Fibroblast of pulmonary artery (primary cell): ENCODE results near the gene SPAG4.

Experiments
- DNase-seq: peaks from one replicate; pipeline ENCODE4 v3.0.0-alpha.2; 2010; ENCODE audit warnings: low read depth
- H3K4me3 ChIP-seq: replicated peaks from 2 replicates; pipeline ENCODE4 v1.5.1; 2011; ENCODE audit warnings: low read depth, mild to moderate bottlenecking, control low read depth, low read length, moderate library complexity
- CTCF ChIP-seq: IDR thresholded peaks from 2 replicates; pipeline ENCODE4 v1.5.1; 2011; ENCODE audit warnings: mild to moderate bottlenecking, control low read depth, low read length, inconsistent platforms; ENCODE audit errors: missing control alignments

The SPAG4 gene

GRCh38 chr20:35598899-35599775 lies 16.5 kb upstream of the SPAG4 start:
- no peak for TF ChIP-seq CTCF
- no peak overlapping the region for H3K4me3 ChIP-seq
- DNase-seq, result no peak

- H3K4me3 ChIP-seq, result no peak overlapping the region
- DNase-seq, result no peak
- no peak for TF ChIP-seq CTCF
These were observed 15.9 kb upstream of the SPAG4 start for GRCh38 chr20:35599776-35600120.

GRCh38 chr20:35600176-35600992 lies 15.2 kb upstream of the SPAG4 start:
- DNase-seq, result no peak
- TF ChIP-seq CTCF, result no peak

GRCh38 chr20:35600993-35601973 lies 14.3 kb upstream of the SPAG4 start:
- H3K4me3 ChIP-seq, result peak overlapping the region; percentile 48
- peak; percentile 76 for DNase-seq
- TF ChIP-seq CTCF, result peak; percentile 34

More at GRCh38 chr20:35600176-35600992, 15.2 kb upstream of the SPAG4 start:
- peak overlapping the region; percentile 48 for H3K4me3 ChIP-seq

GRCh38 chr20:35601990-35602389 lies 13.6 kb upstream of the SPAG4 start:
- TF ChIP-seq CTCF, result no peak
- DNase-seq, result no peak
- H3K4me3 ChIP-seq, result peak overlapping the region; percentile 48

- no peak for DNase-seq
- H3K4me3 ChIP-seq, result no peak overlapping the region
- TF ChIP-seq CTCF, result no peak
These were observed 12.7 kb upstream of the SPAG4 start for GRCh38 chr20:35602851-35603495.
